ENCODE measurements around the gene CD248. TPM values are rescaled to one million over a fixed set of nuclear protein-coding genes. Genes with fewer than 3 reads are reported as not detected.

The CD248 gene
- total RNA-seq, 1 experiment from 2014 or later: 2.6 TPM

DNA sequence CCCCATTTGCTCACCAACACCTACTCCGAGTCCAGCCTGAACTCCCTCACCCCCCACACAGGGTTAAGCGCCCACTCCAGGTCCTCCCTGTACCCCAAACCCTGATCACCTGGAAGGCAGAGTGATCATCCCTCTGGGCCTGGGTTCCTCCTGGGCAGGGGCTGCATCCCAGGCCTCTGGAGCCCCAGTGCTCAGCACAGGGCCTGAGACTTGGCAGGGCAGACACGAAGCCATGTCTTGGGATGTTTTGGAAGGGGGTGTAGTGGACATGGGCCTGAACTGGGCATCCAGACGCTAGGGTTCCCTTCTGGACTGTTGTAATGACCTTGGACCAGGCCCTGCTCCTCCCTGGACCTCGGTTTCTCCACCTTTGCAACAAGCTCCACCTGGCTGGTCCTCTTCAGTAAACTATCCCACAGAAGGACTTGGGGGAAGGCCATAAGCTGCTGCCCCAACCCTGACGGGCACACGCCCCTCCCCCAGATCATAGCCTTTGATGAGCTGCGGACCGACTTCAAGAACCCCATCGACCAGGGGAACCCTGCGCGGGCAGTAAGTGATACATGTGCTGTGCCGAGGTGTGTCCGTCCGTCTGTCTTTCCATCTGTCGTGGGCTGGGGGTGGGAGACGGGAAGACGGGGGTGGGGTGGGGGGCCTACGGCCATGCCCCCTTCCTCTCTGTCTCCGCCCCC, 34.9 kb downstream of the CD248 start:
- Mint-ChIP-seq H3K4me3 (no peak overlapping the region; the same call in 1 of the 2 replicates), H3K27me3 (ENCODE audit: low read depth) (peaks cover 22% of the 10 kb centered on the region), H3K27ac (no peak overlapping the region), H3K36me3 (no peaks in the 10 kb centered on the region), H3K9me3 (no peaks in the 10 kb centered on the region), H3K4me1 (peaks cover 24% of the 10 kb centered on the region)
- ChIA-PET CTCF (interaction anchor here (0.8 to 3.5 kb wide), 26 partner anchors 10 to 273 kb away, joined by 3 to 36 read pairs (median 4); partner anchors contain the start of genes BRMS1, CD248, RAB1B and SLC29A2), POLR2A (interaction anchor here (0.7 to 1.1 kb wide), 2 partner anchors 10 to 47 kb away, joined by 3 read pairs; partner anchors contain the start of gene TMEM151A)
- DNase-seq (ENCODE audit: low spot score): no peak
- no peak for TF ChIP-seq ETV6 (CRISPR knock-in tag; IDR thresholded peaks at IDR 0.05)
- ATAC-seq: peak; percentile 3

DNA sequence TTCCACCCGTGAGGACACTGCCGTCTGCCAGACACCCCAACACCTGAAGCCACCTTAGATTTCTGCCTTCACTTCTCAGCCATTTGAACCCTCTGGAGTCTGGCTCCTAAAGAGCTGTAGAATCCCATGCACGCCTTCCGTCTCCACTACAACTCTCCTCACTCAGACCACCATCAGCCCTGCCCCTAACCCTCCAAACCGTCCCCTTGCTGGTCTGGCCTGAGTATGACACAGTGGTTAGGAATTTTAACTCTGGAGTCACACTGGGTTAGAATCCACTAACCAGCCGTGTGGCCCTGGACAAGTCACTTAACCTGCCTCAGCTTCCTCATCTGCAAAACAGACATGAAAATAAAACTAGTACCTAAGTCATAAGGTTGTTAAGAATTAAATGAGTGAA, 35.8 kb downstream of the CD248 start:
- 0 out of 2 replicates have a peak, but pooled peaks cover under 1% of the 10 kb centered on the region for H3K36me3 Mint-ChIP-seq
- ChIA-PET POLR2A (interaction anchor here (0.7 to 1.3 kb wide), 3 partner anchors 10 to 13 kb away, joined by 3 to 5 read pairs (median 5); partner anchors contain the start of genes RAB1B and TMEM151A), CTCF (interaction anchor here (1.0 to 3.5 kb wide), 6 partner anchors 9 to 58 kb away, joined by 3 to 36 read pairs (median 12); partner anchors contain the start of genes RAB1B, RIN1 and YIF1A)
- TF ChIP-seq GABPB1 (CRISPR knock-in tag; IDR thresholded peaks at IDR 0.05): no peak
- peaks cover 22% of the 10 kb centered on the region for H3K27me3 Mint-ChIP-seq (ENCODE audit: low read depth)
- no peak overlapping the region for H3K27ac Mint-ChIP-seq
- H3K4me3 Mint-ChIP-seq: no peak overlapping the region
- DNase-seq (ENCODE audit: low spot score): no peak
- H3K4me1 Mint-ChIP-seq: peaks cover 24% of the 10 kb centered on the region
- no peaks in the 10 kb centered on the region for H3K9me3 Mint-ChIP-seq
- ATAC-seq: no peak

DNA sequence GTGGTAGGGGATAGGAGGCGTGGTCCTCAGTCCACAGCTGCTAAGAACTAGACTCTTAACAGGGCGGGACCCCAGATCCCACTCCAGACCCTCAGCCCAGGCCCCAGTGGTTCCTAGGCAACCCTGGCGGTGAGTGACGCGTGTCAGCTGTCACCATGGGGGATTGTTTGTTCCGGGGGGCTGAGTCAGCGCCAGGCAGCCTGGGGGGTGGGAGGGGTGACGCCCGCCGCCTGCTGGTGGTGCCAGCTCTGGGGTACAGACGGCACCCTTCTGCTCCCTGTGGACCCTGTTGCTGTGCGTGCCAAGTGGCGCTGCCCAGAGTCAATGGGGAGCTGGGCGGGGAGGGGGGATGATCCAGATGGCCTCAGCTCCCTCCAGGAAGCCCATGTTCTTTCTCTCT, 36.4 kb downstream of the CD248 start:
- no peak for DNase-seq (ENCODE audit: low spot score)
- Mint-ChIP-seq H3K4me1 (peaks cover 24% of the 10 kb centered on the region), H3K36me3 (peaks cover 2% of the 10 kb centered on the region; the same call in 1 of the 2 replicates), H3K27ac (no peak overlapping the region), H3K27me3 (ENCODE audit: low read depth) (peaks cover 22% of the 10 kb centered on the region), H3K4me3 (no peak overlapping the region), H3K9me3 (no peaks in the 10 kb centered on the region)
- CTCF ChIA-PET: interaction anchor here (1.0 to 3.5 kb wide), 6 partner anchors 9 to 58 kb away, joined by 3 to 36 read pairs (median 12); partner anchors contain the start of genes RAB1B, RIN1 and YIF1A
- no peak for ATAC-seq
- POLR2A ChIA-PET: interaction anchor here (0.8 to 1.3 kb wide), 3 partner anchors 10 to 13 kb away, joined by 3 to 5 read pairs (median 5); partner anchors contain the start of gene RAB1B
- TF ChIP-seq SMAD3 (CRISPR knock-in tag; IDR thresholded peaks at IDR 0.05; ENCODE audit: borderline replicate concordance): no peak
- TF ChIP-seq TCF7 (CRISPR knock-in tag; IDR thresholded peaks at IDR 0.05; ENCODE audit: low read depth): no peak
- TF ChIP-seq, protein P1, sequence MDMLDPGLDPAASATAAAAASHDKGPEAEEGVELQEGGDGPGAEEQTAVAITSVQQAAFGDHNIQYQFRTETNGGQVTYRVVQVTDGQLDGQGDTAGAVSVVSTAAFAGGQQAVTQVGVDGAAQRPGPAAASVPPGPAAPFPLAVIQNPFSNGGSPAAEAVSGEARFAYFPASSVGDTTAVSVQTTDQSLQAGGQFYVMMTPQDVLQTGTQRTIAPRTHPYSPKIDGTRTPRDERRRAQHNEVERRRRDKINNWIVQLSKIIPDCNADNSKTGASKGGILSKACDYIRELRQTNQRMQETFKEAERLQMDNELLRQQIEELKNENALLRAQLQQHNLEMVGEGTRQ (CRISPR knock-in tag; IDR thresholded peaks at IDR 0.05): no peak
- TF ChIP-seq, protein P2, sequence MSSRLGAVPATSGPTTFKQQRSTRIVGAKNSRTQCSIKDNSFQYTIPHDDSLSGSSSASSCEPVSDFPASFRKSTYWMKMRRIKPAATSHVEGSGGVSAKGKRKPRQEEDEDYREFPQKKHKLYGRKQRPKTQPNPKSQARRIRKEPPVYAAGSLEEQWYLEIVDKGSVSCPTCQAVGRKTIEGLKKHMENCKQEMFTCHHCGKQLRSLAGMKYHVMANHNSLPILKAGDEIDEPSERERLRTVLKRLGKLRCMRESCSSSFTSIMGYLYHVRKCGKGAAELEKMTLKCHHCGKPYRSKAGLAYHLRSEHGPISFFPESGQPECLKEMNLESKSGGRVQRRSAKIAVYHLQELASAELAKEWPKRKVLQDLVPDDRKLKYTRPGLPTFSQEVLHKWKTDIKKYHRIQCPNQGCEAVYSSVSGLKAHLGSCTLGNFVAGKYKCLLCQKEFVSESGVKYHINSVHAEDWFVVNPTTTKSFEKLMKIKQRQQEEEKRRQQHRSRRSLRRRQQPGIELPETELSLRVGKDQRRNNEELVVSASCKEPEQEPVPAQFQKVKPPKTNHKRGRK (CRISPR knock-in tag; IDR thresholded peaks at IDR 0.05; ENCODE audit: borderline replicate concordance): no peak
- TF ChIP-seq, protein P3, sequence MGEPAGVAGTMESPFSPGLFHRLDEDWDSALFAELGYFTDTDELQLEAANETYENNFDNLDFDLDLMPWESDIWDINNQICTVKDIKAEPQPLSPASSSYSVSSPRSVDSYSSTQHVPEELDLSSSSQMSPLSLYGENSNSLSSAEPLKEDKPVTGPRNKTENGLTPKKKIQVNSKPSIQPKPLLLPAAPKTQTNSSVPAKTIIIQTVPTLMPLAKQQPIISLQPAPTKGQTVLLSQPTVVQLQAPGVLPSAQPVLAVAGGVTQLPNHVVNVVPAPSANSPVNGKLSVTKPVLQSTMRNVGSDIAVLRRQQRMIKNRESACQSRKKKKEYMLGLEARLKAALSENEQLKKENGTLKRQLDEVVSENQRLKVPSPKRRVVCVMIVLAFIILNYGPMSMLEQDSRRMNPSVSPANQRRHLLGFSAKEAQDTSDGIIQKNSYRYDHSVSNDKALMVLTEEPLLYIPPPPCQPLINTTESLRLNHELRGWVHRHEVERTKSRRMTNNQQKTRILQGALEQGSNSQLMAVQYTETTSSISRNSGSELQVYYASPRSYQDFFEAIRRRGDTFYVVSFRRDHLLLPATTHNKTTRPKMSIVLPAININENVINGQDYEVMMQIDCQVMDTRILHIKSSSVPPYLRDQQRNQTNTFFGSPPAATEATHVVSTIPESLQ (CRISPR knock-in tag; IDR thresholded peaks at IDR 0.05): no peak
- no peak for TF ChIP-seq JUN (CRISPR knock-in tag; IDR thresholded peaks at IDR 0.05)
- TF ChIP-seq, protein P4, sequence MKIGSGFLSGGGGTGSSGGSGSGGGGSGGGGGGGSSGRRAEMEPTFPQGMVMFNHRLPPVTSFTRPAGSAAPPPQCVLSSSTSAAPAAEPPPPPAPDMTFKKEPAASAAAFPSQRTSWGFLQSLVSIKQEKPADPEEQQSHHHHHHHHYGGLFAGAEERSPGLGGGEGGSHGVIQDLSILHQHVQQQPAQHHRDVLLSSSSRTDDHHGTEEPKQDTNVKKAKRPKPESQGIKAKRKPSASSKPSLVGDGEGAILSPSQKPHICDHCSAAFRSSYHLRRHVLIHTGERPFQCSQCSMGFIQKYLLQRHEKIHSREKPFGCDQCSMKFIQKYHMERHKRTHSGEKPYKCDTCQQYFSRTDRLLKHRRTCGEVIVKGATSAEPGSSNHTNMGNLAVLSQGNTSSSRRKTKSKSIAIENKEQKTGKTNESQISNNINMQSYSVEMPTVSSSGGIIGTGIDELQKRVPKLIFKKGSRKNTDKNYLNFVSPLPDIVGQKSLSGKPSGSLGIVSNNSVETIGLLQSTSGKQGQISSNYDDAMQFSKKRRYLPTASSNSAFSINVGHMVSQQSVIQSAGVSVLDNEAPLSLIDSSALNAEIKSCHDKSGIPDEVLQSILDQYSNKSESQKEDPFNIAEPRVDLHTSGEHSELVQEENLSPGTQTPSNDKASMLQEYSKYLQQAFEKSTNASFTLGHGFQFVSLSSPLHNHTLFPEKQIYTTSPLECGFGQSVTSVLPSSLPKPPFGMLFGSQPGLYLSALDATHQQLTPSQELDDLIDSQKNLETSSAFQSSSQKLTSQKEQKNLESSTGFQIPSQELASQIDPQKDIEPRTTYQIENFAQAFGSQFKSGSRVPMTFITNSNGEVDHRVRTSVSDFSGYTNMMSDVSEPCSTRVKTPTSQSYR (CRISPR knock-in tag; IDR thresholded peaks at IDR 0.05): no peak
- TF ChIP-seq NFYB (CRISPR knock-in tag; conservative IDR thresholded peaks at IDR 0.05; ENCODE audit: low read depth): no peak
- no peak for TF ChIP-seq TEAD4 (CRISPR knock-in tag; IDR thresholded peaks at IDR 0.05)
- TF ChIP-seq, protein P5, sequence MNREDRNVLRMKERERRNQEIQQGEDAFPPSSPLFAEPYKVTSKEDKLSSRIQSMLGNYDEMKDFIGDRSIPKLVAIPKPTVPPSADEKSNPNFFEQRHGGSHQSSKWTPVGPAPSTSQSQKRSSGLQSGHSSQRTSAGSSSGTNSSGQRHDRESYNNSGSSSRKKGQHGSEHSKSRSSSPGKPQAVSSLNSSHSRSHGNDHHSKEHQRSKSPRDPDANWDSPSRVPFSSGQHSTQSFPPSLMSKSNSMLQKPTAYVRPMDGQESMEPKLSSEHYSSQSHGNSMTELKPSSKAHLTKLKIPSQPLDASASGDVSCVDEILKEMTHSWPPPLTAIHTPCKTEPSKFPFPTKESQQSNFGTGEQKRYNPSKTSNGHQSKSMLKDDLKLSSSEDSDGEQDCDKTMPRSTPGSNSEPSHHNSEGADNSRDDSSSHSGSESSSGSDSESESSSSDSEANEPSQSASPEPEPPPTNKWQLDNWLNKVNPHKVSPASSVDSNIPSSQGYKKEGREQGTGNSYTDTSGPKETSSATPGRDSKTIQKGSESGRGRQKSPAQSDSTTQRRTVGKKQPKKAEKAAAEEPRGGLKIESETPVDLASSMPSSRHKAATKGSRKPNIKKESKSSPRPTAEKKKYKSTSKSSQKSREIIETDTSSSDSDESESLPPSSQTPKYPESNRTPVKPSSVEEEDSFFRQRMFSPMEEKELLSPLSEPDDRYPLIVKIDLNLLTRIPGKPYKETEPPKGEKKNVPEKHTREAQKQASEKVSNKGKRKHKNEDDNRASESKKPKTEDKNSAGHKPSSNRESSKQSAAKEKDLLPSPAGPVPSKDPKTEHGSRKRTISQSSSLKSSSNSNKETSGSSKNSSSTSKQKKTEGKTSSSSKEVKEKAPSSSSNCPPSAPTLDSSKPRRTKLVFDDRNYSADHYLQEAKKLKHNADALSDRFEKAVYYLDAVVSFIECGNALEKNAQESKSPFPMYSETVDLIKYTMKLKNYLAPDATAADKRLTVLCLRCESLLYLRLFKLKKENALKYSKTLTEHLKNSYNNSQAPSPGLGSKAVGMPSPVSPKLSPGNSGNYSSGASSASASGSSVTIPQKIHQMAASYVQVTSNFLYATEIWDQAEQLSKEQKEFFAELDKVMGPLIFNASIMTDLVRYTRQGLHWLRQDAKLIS (CRISPR knock-in tag; IDR thresholded peaks at IDR 0.05; ENCODE audit: borderline replicate concordance): no peak
- no peak for TF ChIP-seq NFATC4 (CRISPR knock-in tag; IDR thresholded peaks at IDR 0.05)
- TF ChIP-seq IRF2 (CRISPR knock-in tag; IDR thresholded peaks at IDR 0.05; ENCODE audit: borderline replicate concordance, low read depth): no peak
- TF ChIP-seq ZNF396 (CRISPR knock-in tag; IDR thresholded peaks at IDR 0.05; ENCODE audit: borderline replicate concordance): no peak
- TF ChIP-seq, protein P6, sequence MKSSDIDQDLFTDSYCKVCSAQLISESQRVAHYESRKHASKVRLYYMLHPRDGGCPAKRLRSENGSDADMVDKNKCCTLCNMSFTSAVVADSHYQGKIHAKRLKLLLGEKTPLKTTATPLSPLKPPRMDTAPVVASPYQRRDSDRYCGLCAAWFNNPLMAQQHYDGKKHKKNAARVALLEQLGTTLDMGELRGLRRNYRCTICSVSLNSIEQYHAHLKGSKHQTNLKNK (CRISPR knock-in tag; IDR thresholded peaks at IDR 0.05): no peak
- TF ChIP-seq FOXP1 (CRISPR knock-in tag; IDR thresholded peaks at IDR 0.05; ENCODE audit: borderline replicate concordance): no peak
